ENCODE measurements around the gene PHGDH. TPM values are rescaled to one million over a fixed set of nuclear protein-coding genes. Genes with fewer than 3 reads are reported as not detected.

PHGDH gene
- total and polyA plus RNA-seq, 2 of the 13 experiments (the other 11 are each of a cell fraction or from before 2014, with no cell fraction given), result 95.8 to 133 TPM

DNA sequence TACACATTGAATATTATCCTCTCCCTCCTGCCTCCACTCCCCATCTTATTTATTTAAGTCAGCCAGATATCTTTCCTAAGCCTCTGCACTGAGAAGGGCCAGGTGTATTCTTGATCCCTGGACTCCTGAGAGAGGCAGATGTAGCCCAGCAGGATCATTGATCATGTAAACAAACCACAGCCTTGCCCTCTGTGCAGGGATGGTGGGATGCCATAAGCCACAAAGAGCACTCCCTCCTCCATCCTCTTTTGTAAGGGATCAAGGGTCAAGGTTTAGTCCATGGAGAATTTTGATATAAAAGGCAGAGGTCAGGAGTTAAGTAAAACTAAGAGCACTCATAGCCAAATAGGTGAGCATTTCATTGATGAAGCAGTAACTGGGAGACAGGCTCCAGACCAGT, 17.3 kb downstream of the PHGDH start (continued):
- TF ChIP-seq SP5 (CRISPR knock-in tag; IDR thresholded peaks at IDR 0.05; ENCODE audit: borderline replicate concordance, low read depth) (peak; percentile 51; the same call in 1 of the 2 replicates), MIER3 (CRISPR knock-in tag; IDR thresholded peaks at IDR 0.05; ENCODE audit: borderline replicate concordance) (no peak), CEBPG (CRISPR knock-in tag; IDR thresholded peaks at IDR 0.05) (peak; percentile 44; the same call in 1 of the 2 replicates), ZNF317 (CRISPR knock-in tag; IDR thresholded peaks at IDR 0.05) (peak; percentile 11; the same call in 1 of the 2 replicates), GFI1 (CRISPR knock-in tag; IDR thresholded peaks at IDR 0.05; ENCODE audit: borderline replicate concordance) (no peak), PITX1 (CRISPR knock-in tag; IDR thresholded peaks at IDR 0.05) (peak; percentile 90), ZNF564 (CRISPR knock-in tag; IDR thresholded peaks at IDR 0.05) (no peak), SKI (IDR thresholded peaks at IDR 0.05; ENCODE audit: partially characterized antibody) (peak; percentile 17), SOX6 (IDR thresholded peaks at IDR 0.05) (no peak), SOX6 (CRISPR knock-in tag; IDR thresholded peaks at IDR 0.05) (peak; percentile 83), PAWR (CRISPR knock-in tag; IDR thresholded peaks at IDR 0.05; ENCODE audit: borderline replicate concordance) (no peak), ZMYM2 (CRISPR knock-in tag; IDR thresholded peaks at IDR 0.05) (peak; percentile 69; the same call in 1 of the 2 replicates)
- TF ChIP-seq, protein P1, sequence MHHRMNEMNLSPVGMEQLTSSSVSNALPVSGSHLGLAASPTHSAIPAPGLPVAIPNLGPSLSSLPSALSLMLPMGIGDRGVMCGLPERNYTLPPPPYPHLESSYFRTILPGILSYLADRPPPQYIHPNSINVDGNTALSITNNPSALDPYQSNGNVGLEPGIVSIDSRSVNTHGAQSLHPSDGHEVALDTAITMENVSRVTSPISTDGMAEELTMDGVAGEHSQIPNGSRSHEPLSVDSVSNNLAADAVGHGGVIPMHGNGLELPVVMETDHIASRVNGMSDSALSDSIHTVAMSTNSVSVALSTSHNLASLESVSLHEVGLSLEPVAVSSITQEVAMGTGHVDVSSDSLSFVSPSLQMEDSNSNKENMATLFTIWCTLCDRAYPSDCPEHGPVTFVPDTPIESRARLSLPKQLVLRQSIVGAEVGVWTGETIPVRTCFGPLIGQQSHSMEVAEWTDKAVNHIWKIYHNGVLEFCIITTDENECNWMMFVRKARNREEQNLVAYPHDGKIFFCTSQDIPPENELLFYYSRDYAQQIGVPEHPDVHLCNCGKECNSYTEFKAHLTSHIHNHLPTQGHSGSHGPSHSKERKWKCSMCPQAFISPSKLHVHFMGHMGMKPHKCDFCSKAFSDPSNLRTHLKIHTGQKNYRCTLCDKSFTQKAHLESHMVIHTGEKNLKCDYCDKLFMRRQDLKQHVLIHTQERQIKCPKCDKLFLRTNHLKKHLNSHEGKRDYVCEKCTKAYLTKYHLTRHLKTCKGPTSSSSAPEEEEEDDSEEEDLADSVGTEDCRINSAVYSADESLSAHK (CRISPR knock-in tag; IDR thresholded peaks at IDR 0.05; ENCODE audit: borderline replicate concordance), result no peak
- TF ChIP-seq, protein P2, sequence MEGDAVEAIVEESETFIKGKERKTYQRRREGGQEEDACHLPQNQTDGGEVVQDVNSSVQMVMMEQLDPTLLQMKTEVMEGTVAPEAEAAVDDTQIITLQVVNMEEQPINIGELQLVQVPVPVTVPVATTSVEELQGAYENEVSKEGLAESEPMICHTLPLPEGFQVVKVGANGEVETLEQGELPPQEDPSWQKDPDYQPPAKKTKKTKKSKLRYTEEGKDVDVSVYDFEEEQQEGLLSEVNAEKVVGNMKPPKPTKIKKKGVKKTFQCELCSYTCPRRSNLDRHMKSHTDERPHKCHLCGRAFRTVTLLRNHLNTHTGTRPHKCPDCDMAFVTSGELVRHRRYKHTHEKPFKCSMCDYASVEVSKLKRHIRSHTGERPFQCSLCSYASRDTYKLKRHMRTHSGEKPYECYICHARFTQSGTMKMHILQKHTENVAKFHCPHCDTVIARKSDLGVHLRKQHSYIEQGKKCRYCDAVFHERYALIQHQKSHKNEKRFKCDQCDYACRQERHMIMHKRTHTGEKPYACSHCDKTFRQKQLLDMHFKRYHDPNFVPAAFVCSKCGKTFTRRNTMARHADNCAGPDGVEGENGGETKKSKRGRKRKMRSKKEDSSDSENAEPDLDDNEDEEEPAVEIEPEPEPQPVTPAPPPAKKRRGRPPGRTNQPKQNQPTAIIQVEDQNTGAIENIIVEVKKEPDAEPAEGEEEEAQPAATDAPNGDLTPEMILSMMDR (CRISPR knock-in tag; IDR thresholded peaks at IDR 0.05), result peak; percentile 5; the same call in 1 of the 2 replicates
- TF ChIP-seq, protein P3, sequence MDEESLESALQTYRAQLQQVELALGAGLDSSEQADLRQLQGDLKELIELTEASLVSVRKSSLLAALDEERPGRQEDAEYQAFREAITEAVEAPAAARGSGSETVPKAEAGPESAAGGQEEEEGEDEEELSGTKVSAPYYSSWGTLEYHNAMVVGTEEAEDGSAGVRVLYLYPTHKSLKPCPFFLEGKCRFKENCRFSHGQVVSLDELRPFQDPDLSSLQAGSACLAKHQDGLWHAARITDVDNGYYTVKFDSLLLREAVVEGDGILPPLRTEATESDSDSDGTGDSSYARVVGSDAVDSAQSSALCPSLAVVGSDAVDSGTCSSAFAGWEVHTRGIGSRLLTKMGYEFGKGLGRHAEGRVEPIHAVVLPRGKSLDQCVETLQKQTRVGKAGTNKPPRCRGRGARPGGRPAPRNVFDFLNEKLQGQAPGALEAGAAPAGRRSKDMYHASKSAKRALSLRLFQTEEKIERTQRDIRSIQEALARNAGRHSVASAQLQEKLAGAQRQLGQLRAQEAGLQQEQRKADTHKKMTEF (CRISPR knock-in tag; IDR thresholded peaks at IDR 0.05), result peak; percentile 60; the same call in 1 of the 2 replicates
- TF ChIP-seq, protein P4, sequence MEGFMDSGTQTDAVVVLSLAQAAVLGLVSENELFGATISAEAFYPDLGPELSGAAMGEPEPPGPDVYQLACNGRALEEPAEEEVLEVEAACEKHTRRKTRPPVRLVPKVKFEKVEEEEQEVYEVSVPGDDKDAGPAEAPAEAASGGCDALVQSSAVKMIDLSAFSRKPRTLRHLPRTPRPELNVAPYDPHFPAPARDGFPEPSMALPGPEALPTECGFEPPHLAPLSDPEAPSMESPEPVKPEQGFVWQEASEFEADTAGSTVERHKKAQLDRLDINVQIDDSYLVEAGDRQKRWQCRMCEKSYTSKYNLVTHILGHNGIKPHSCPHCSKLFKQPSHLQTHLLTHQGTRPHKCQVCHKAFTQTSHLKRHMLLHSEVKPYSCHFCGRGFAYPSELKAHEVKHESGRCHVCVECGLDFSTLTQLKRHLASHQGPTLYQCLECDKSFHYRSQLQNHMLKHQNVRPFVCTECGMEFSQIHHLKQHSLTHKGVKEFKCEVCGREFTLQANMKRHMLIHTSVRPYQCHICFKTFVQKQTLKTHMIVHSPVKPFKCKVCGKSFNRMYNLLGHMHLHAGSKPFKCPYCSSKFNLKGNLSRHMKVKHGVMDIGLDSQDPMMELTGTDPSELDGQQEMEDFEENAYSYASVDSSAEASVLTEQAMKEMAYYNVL (CRISPR knock-in tag; IDR thresholded peaks at IDR 0.05; ENCODE audit: borderline replicate concordance), result peak; percentile 95
- TF ChIP-seq, protein P5, sequence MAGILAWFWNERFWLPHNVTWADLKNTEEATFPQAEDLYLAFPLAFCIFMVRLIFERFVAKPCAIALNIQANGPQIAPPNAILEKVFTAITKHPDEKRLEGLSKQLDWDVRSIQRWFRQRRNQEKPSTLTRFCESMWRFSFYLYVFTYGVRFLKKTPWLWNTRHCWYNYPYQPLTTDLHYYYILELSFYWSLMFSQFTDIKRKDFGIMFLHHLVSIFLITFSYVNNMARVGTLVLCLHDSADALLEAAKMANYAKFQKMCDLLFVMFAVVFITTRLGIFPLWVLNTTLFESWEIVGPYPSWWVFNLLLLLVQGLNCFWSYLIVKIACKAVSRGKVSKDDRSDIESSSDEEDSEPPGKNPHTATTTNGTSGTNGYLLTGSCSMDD (CRISPR knock-in tag; IDR thresholded peaks at IDR 0.05), result no peak

All from HepG2 (cell line).